ENCODE results near the gene FTO. TPM values are rescaled to one million over a fixed set of nuclear protein-coding genes. Genes with fewer than 3 reads are reported as not detected.

FTO gene
- total RNA-seq, 1 experiment from 2014 or later = 55.0 TPM

- no peak overlapping the region for H3K27ac Mint-ChIP-seq (ENCODE audit: low read depth, unreplicated experiment)
- H3K36me3 Mint-ChIP-seq (ENCODE audit: insufficient read depth, unreplicated experiment) = peaks cover 12% of the 10 kb centered on the region
- H3K4me3 Mint-ChIP-seq (ENCODE audit: unreplicated experiment) = no peak overlapping the region
- ChIA-PET POLR2A (interaction anchor here (0.6 to 1.4 kb wide), 3 partner anchors 8 to 26 kb away, joined by 3 to 6 read pairs (median 3); no protein-coding TSS in a partner anchor), CTCF (interaction anchor here (0.6 kb wide), 1 partner anchor 12 kb away, joined by 6 read pairs; no protein-coding TSS in a partner anchor)
- no TSS peak for BruUV-seq (replicated peaks)
- H3K4me1 Mint-ChIP-seq (ENCODE audit: insufficient read depth, unreplicated experiment) = peaks cover 8% of the 10 kb centered on the region
- no peak for TF ChIP-seq CTCF (IDR thresholded peaks at IDR 0.05; ENCODE audit: unreplicated experiment)
- H3K9me3 Mint-ChIP-seq (ENCODE audit: unreplicated experiment) = peaks cover 8% of the 10 kb centered on the region
- no peak for DNase-seq (ENCODE audit: unreplicated experiment)
- H3K27me3 Mint-ChIP-seq (ENCODE audit: insufficient read depth, unreplicated experiment) = no peaks in the 10 kb centered on the region
- intact Hi-C loops (cut with micrococcal nuclease) = no loop called here
These were observed 125.3 kb downstream of the FTO start for GRCh38 chr16:53829186-53829747.

DNA sequence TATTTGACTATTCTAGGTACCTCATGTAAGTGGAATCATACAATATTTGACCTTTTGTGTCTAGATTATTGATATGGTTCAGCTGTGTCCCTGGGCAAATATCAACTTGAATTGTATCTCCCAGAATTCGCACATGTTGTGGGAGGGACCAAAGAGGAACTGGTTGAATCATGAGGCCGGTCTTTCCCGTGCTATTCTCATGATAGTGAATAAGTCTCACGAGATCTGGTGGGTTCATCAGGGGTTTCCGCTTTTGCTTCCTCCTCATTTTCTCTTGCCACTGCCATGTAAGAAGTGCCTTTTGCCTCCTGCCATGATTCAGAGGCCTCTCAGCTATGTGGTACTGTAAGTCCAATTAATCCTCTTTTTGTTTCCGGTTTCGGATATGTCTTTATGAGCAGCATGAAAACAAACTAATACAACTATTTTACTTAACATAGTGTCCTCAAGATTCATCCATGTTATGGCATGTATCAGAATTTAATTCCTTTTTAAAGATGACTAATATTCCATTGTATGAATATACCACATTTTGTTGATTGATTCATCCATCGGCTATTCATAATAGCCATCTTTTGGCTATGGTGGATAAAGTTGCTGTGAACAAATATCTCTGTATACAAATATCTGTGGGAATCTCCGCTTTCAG, 129.1 kb downstream of the FTO start:
- Mint-ChIP-seq H3K9me3 (ENCODE audit: unreplicated experiment) (peaks cover 8% of the 10 kb centered on the region), H3K27ac (ENCODE audit: low read depth, unreplicated experiment) (no peak overlapping the region), H3K4me1 (ENCODE audit: insufficient read depth, unreplicated experiment) (peaks cover 15% of the 10 kb centered on the region), H3K4me3 (ENCODE audit: unreplicated experiment) (no peak overlapping the region), H3K36me3 (ENCODE audit: insufficient read depth, unreplicated experiment) (peaks cover 8% of the 10 kb centered on the region), H3K27me3 (ENCODE audit: insufficient read depth, unreplicated experiment) (no peaks in the 10 kb centered on the region)
- BruUV-seq (replicated peaks) = no TSS peak
- ChIA-PET CTCF (interaction anchor here (0.6 kb wide), 1 partner anchor 854 kb away, joined by 3 read pairs; no protein-coding TSS in a partner anchor), POLR2A (interaction anchor here (0.7 to 1.6 kb wide), 2 partner anchors 18 to 247 kb away, joined by 3 read pairs; no protein-coding TSS in a partner anchor)
- intact Hi-C loops (cut with micrococcal nuclease) = no loop called here
- no peak for DNase-seq (ENCODE audit: unreplicated experiment)
- no peak for TF ChIP-seq CTCF (IDR thresholded peaks at IDR 0.05; ENCODE audit: unreplicated experiment)

- Mint-ChIP-seq H3K4me1 (ENCODE audit: insufficient read depth, unreplicated experiment) (peaks cover 19% of the 10 kb centered on the region), H3K36me3 (ENCODE audit: insufficient read depth, unreplicated experiment) (peaks cover 8% of the 10 kb centered on the region), H3K27me3 (ENCODE audit: insufficient read depth, unreplicated experiment) (no peaks in the 10 kb centered on the region), H3K27ac (ENCODE audit: low read depth, unreplicated experiment) (no peak overlapping the region), H3K9me3 (ENCODE audit: unreplicated experiment) (peaks cover 8% of the 10 kb centered on the region), H3K4me3 (ENCODE audit: unreplicated experiment) (no peak overlapping the region)
- no peak for DNase-seq (ENCODE audit: unreplicated experiment)
- no peak for TF ChIP-seq CTCF (IDR thresholded peaks at IDR 0.05; ENCODE audit: unreplicated experiment)
- POLR2A ChIA-PET = interaction anchor here (0.7 to 2.2 kb wide), 7 partner anchors 11 to 77 kb away, joined by 3 to 7 read pairs (median 5); no protein-coding TSS in a partner anchor
- intact Hi-C loops (cut with micrococcal nuclease) = no loop called here
- CTCF ChIA-PET = interaction anchor here (0.5 to 0.9 kb wide), 3 partner anchors 14 to 1866 kb away, joined by 3 to 5 read pairs (median 3); no protein-coding TSS in a partner anchor
- BruUV-seq (replicated peaks) = no TSS peak
These were observed 132.2 kb downstream of the FTO start for GRCh38 chr16:53836142-53836541.

GRCh38 chr16:53836680-53837079, 132.7 kb downstream of the FTO start:
- no peaks in the 10 kb centered on the region for H3K27me3 Mint-ChIP-seq (ENCODE audit: insufficient read depth, unreplicated experiment)
- POLR2A ChIA-PET = interaction anchor here (0.7 to 2.2 kb wide), 7 partner anchors 11 to 420 kb away, joined by 3 to 7 read pairs (median 5); no protein-coding TSS in a partner anchor
- CTCF ChIA-PET = interaction anchor here (0.5 to 0.9 kb wide), 5 partner anchors 15 to 1866 kb away, joined by 3 to 5 read pairs (median 3); no protein-coding TSS in a partner anchor
- peaks cover 3% of the 10 kb centered on the region for H3K9me3 Mint-ChIP-seq (ENCODE audit: unreplicated experiment)
- intact Hi-C loops (cut with micrococcal nuclease) = no loop called here
- H3K27ac Mint-ChIP-seq (ENCODE audit: low read depth, unreplicated experiment) = no peak overlapping the region
- BruUV-seq (replicated peaks) = no TSS peak
- no peak overlapping the region for H3K4me3 Mint-ChIP-seq (ENCODE audit: unreplicated experiment)
- no peak for TF ChIP-seq CTCF (IDR thresholded peaks at IDR 0.05; ENCODE audit: unreplicated experiment)
- DNase-seq (ENCODE audit: unreplicated experiment) = no peak
- H3K4me1 Mint-ChIP-seq (ENCODE audit: insufficient read depth, unreplicated experiment) = peaks cover 19% of the 10 kb centered on the region
- peaks cover 8% of the 10 kb centered on the region for H3K36me3 Mint-ChIP-seq (ENCODE audit: insufficient read depth, unreplicated experiment)

Measured in MCF 10A (cell line).